Endothelial cell of umbilical vein (primary cell): ENCODE results near the gene ALB. TPM values are rescaled to one million over a fixed set of nuclear protein-coding genes. Genes with fewer than 3 reads are reported as not detected.

Experiments
- BruUV-seq: library from RNA; stranded (reverse); fragments of 400-500 nt; replicated peaks from 2 replicates; lab custom pipeline; 2021; lab: Mats Ljungman, UMichigan
- CTCF ChIA-PET: fragments of 300-600, 350-600 bp; sonication (Branson Sonifier 250); formaldehyde crosslinking; loops from one replicate; lab custom pipeline; 2021; ENCODE audit warnings: antibody characterized with exemption, inconsistent platforms; lab: Charles Lee
- POLR2A ChIA-PET: fragments of 300-600, 350-600 bp; sonication (Branson Sonifier 250); formaldehyde crosslinking; loops from one replicate; lab custom pipeline; 2021; ENCODE audit warnings: antibody characterized with exemption, inconsistent platforms; lab: Charles Lee
- DNase-seq: peaks from one replicate; pipeline ENCODE4 v3.0.0-alpha.2; 2011; ENCODE audit warnings: low read depth, low spot score
- FAIRE-seq: peaks from 2 replicates; lab custom pipeline; 2011; peaks lifted over from hg19 to GRCh38; lab: Jason Lieb, UNC
- H2AFZ ChIP-seq: 2 replicates; pipeline ENCODE4 v1.6.0; 2012; ENCODE audit warnings: low read depth, low read length, control low read depth, inconsistent platforms
- H3K27ac ChIP-seq: 2 replicates; pipeline ENCODE4 v1.5.1; 2011; ENCODE audit warnings: low read depth, mild to moderate bottlenecking, control low read depth, low read length, moderate library complexity; ENCODE audit not compliant: insufficient read depth
- H3K27me3 ChIP-seq, 2 experiments: 2 replicates each; pipeline versions ENCODE4 v1.6.0 to v1.6.1; 2011; ENCODE audit warnings: low read length in 2 of 2, mixed read lengths in 1 of 2; ENCODE audit not compliant: control insufficient read depth in 2 of 2, insufficient read depth in 2 of 2
- H3K36me3 ChIP-seq, 2 experiments: 2 replicates in 1 of 2; 3 replicates in 1 of 2; pipeline ENCODE4 v1.5.1; 2011; ENCODE audit warnings: low read length in 2 of 2, mild to moderate bottlenecking in 1 of 2, moderate library complexity in 1 of 2; ENCODE audit not compliant: control insufficient read depth in 2 of 2, insufficient read depth in 2 of 2; ENCODE audit errors: extremely low read depth in 1 of 2
- H3K4me1 ChIP-seq: 3 replicates; pipeline ENCODE4 v1.5.1; 2011; ENCODE audit warnings: mild to moderate bottlenecking, low read length; ENCODE audit not compliant: control insufficient read depth, insufficient read depth; ENCODE audit errors: extremely low read depth
- H3K4me2 ChIP-seq: 2 replicates; pipeline ENCODE4 v1.6.1; 2011; ENCODE audit warnings: low read length, control low read depth, mixed read lengths; ENCODE audit not compliant: insufficient read depth
- H3K4me3 ChIP-seq, 3 experiments: fragments of 200-600 bp in 1 of 3; sonication (generic), shearing (Covaris generic) in 1 of 3; replicated peaks in 1 of 3; 2 replicates each; pipeline ENCODE4 v1.5.1; 2011 to 2016; ENCODE audit warnings: control low read depth in 3 of 3, low read length in 3 of 3, mild to moderate bottlenecking in 2 of 3, inconsistent platforms in 1 of 3, low read depth in 1 of 3, moderate library complexity in 1 of 3; ENCODE audit not compliant: insufficient read depth in 1 of 3
- H3K79me2 ChIP-seq: 2 replicates; pipeline ENCODE4 v1.6.0; 2012; ENCODE audit warnings: low read length, inconsistent platforms; ENCODE audit not compliant: control insufficient read depth, insufficient read depth
- H3K9ac ChIP-seq: replicated peaks from 2 replicates; pipeline ENCODE3; 2011; ENCODE audit warnings: low read length, control low read depth; ENCODE audit not compliant: insufficient read depth; ENCODE audit errors: extremely low read depth
- H3K9me1 ChIP-seq: replicated peaks from 3 replicates; pipeline ENCODE4 v1.6.0; 2011; ENCODE audit warnings: mild to moderate bottlenecking, low read length; ENCODE audit not compliant: control insufficient read depth, insufficient read depth; ENCODE audit errors: extremely low read depth
- H3K9me3 ChIP-seq: replicated peaks from 2 replicates; pipeline ENCODE4 v1.5.1; 2012; ENCODE audit warnings: low read length, inconsistent platforms; ENCODE audit not compliant: control insufficient read depth, insufficient read depth
- H4K20me1 ChIP-seq: replicated peaks from 2 replicates; pipeline ENCODE3; 2011; ENCODE audit warnings: mild to moderate bottlenecking, low read length; ENCODE audit not compliant: control insufficient read depth, insufficient read depth; ENCODE audit errors: extremely low read depth
- CTCF ChIP-seq, 2 donors: IDR thresholded peaks; 1 replicate in 1 of 2; 2 replicates in 1 of 2; pipeline ENCODE4 v1.5.1; 2011; ENCODE audit warnings: low read length in 2 of 2, mild to moderate bottlenecking in 2 of 2, moderate library complexity in 2 of 2, control low read depth in 1 of 2, inconsistent platforms in 1 of 2, low read depth in 1 of 2; ENCODE audit not compliant: insufficient read depth in 1 of 2; ENCODE audit errors: extremely low read depth in 1 of 2
- EZH2 ChIP-seq: IDR thresholded peaks from 2 replicates; pipeline ENCODE4 v1.6.1; 2012; ENCODE audit warnings: borderline replicate concordance, low read depth, mild to moderate bottlenecking, moderate library complexity, low read length, inconsistent platforms; ENCODE audit not compliant: severe bottlenecking
- JUN ChIP-seq: IDR thresholded peaks from 2 replicates; pipeline ENCODE4 v1.6.1; 2011; ENCODE audit warnings: borderline replicate concordance, low read depth; ENCODE audit not compliant: insufficient read length, insufficient read depth
- MAX ChIP-seq: IDR thresholded peaks from 2 replicates; pipeline ENCODE4 v1.6.1; 2011; ENCODE audit not compliant: insufficient read depth, insufficient read length
- MYC ChIP-seq: IDR thresholded peaks from one replicate; pipeline ENCODE4 v1.6.1; 2011; ENCODE audit warnings: mild to moderate bottlenecking, low read depth, low read length
- POLR2A ChIP-seq: IDR thresholded peaks from 2 replicates; pipeline ENCODE4 v1.6.1; 2012; ENCODE audit warnings: low read depth, mild to moderate bottlenecking, control low read depth, low read length
- POLR2AphosphoS5 ChIP-seq: IDR thresholded peaks from 2 replicates; pipeline ENCODE4 v1.6.1; 2012; ENCODE audit warnings: low read depth, mild to moderate bottlenecking, control low read depth, low read length, moderate library complexity; ENCODE audit not compliant: insufficient read depth
- dilution Hi-C: fragments of 300-500 bp; cut with MboI; formaldehyde crosslinking; loops from one replicate; pipeline ENCODE4 v1.15.0; 2019; ENCODE audit warnings: low sequenced_read_pairs; ENCODE audit not compliant: extremely low pct_ligation_motif_present
- intact Hi-C: fragments of 100-400 bp; cut with micrococcal nuclease; formaldehyde crosslinking; loops from one replicate; pipeline ENCODE4 v1.10.0; 2022
- polyA plus RNA-seq, 4 experiments: library from polyadenylated mRNA; depleted of rRNA in 3 of 4; stranded (reverse) in 3 of 4; unstranded in 1 of 4; fragments of >200 nt; gene quantifications; 2 replicates each; pipeline versions ENCODE4 v1.2.1 to v1.2.3, GENCODE V29; 2011 to 2012; ENCODE audit warnings: missing spikeins in 1 of 4
- total RNA-seq: library from RNA; stranded (reverse); gene quantifications from 2 replicates; pipeline ENCODE4 v1.2.3, GENCODE V29; 2021

ALB gene
- total and polyA plus RNA-seq, 2 donors (not counting 3 experiments of a cell fraction or from before 2014, with no cell fraction given) = not detected

- TF ChIP-seq POLR2AphosphoS5 = no peak
- TF ChIP-seq EZH2 = no peak
- no peak for TF ChIP-seq JUN
- no peak for TF ChIP-seq CTCF (IDR thresholded peaks at IDR 0.05; ENCODE audit: extremely low read depth in 1 of 2, insufficient read depth in 1 of 2, low read depth in 1 of 2, low read length in 2 of 2)
- no peak for TF ChIP-seq MYC
- Histone ChIP-seq H3K79me2 (no peaks in the 10 kb centered on the region), H3K4me2 (no peak overlapping the region), H3K9me3 (no peaks in the 10 kb centered on the region), H4K20me1 (no peaks in the 10 kb centered on the region), H3K27ac (no peak overlapping the region), H3K36me3 (no peaks in the 10 kb centered on the region), H3K27me3 (peaks cover 4 to 18% of the 10 kb centered on the region in 2 experiments), H2AFZ (no peak overlapping the region), H3K4me1 (no peaks in the 10 kb centered on the region), H3K9ac (no peak overlapping the region), H3K4me3 (no peak overlapping the region), H3K9me1 (no peaks in the 10 kb centered on the region)
- no TSS peak for BruUV-seq
- DNase-seq (no peak), FAIRE-seq (no peak)
- intact Hi-C loops = no loop called here
- dilution Hi-C loops = no loop called here
- CTCF ChIA-PET = interaction anchor here (0.9 to 1.3 kb wide), 3 partner anchors 9 to 14 kb away, joined by 3 to 10 read pairs (median 6); no protein-coding TSS in a partner anchor
- POLR2A ChIA-PET = no interaction called here
Measured at GRCh38 chr4:73437558-73437956, 33.5 kb downstream of the ALB start.

- Histone ChIP-seq H3K27ac (no peak overlapping the region), H4K20me1 (no peaks in the 10 kb centered on the region), H3K9ac (no peak overlapping the region), H3K9me1 (no peaks in the 10 kb centered on the region), H3K9me3 (no peaks in the 10 kb centered on the region), H3K27me3 (peaks cover 4 to 19% of the 10 kb centered on the region in 2 experiments), H3K4me1 (no peaks in the 10 kb centered on the region), H3K4me2 (no peak overlapping the region), H3K79me2 (no peaks in the 10 kb centered on the region), H2AFZ (no peak overlapping the region), H3K4me3 (no peak overlapping the region), H3K36me3 (no peaks in the 10 kb centered on the region)
- ChIA-PET CTCF (interaction anchor here (0.9 to 1.3 kb wide), 4 partner anchors 8 to 29 kb away, joined by 3 to 10 read pairs (median 4); no protein-coding TSS in a partner anchor), POLR2A (no interaction called here)
- DNase-seq = no peak
- BruUV-seq = no TSS peak
- dilution Hi-C loops = no loop called here
- TF ChIP-seq POLR2A = no peak
- TF ChIP-seq MAX = no peak
- no peak for FAIRE-seq
- intact Hi-C loops = no loop called here
Measured at GRCh38 chr4:73438048-73438447, 34.0 kb downstream of the ALB start.
